Right lung (tissue), 5 donors: ENCODE data around the gene DTX1. TPM values are rescaled to one million over a fixed set of nuclear protein-coding genes. Genes with fewer than 3 reads are reported as not detected.
A peak's percentile ranks its signal among the peaks of the same experiment; 100 is the strongest.

Source experiments
- DNase-seq, 2 donors: peaks; one replicate each; pipeline ENCODE4 v3.0.0-alpha.2; 2013
- polyA plus RNA-seq, 5 donors: library from polyadenylated mRNA; unstranded; fragments of 120-200 nt; gene quantifications; one replicate each; pipeline versions ENCODE4 v1.2.1 to v1.2.3, GENCODE V29; 2013; ENCODE audit warnings: inconsistent platforms in 1 of 5, low replicate concordance in 1 of 5; ENCODE audit not compliant: insufficient read length in 5 of 5, insufficient read depth in 1 of 5

DTX1 gene
- polyA plus RNA-seq, 5 donors, result 2.7 to 6.4 (median 3.8) TPM

- no peak for DNase-seq
Observed at GRCh38 chr12:113093409-113094101, 37.0 kb downstream of the DTX1 start.

- no peak for DNase-seq
Observed at GRCh38 chr12:113094738-113095137, 38.2 kb downstream of the DTX1 start.

GRCh38 chr12:113095405-113095804, 38.9 kb downstream of the DTX1 start:
- DNase-seq, result no peak

GRCh38 chr12:113096675-113097461, 40.3 kb downstream of the DTX1 start:
- DNase-seq, result no peak

GRCh38 chr12:113097716-113098440, 41.3 kb downstream of the DTX1 start:
- DNase-seq, result no peak

- peak; percentile 65 to 68 for DNase-seq
Observed at GRCh38 chr12:113098441-113099028, 42.0 kb downstream of the DTX1 start.

GRCh38 chr12:113099364-113099763, 42.8 kb downstream of the DTX1 start:
- no peak for DNase-seq

- DNase-seq, result no peak
Observed at GRCh38 chr12:113099764-113100163, 43.2 kb downstream of the DTX1 start.

- DNase-seq, result no peak
Observed at GRCh38 chr12:113101751-113102150, 45.2 kb downstream of the DTX1 start.

GRCh38 chr12:113102811-113103210, 46.3 kb downstream of the DTX1 start:
- DNase-seq, result no peak

GRCh38 chr12:113103756-113104450, 47.4 kb downstream of the DTX1 start:
- DNase-seq, result no peak

GRCh38 chr12:113104953-113105510, 48.5 kb downstream of the DTX1 start:
- no peak for DNase-seq

- no peak for DNase-seq
Observed at GRCh38 chr12:113105606-113106271, 49.2 kb downstream of the DTX1 start.

GRCh38 chr12:113106361-113106760, 49.8 kb downstream of the DTX1 start:
- DNase-seq, result no peak

GRCh38 chr12:113108308-113108707, 51.8 kb downstream of the DTX1 start:
- DNase-seq, result no peak

- DNase-seq, result no peak
Observed at GRCh38 chr12:113109360-113109759, 52.8 kb downstream of the DTX1 start.

- no peak for DNase-seq
Observed at GRCh38 chr12:113109872-113110599, 53.5 kb downstream of the DTX1 start.

GRCh38 chr12:113111247-113111646, 54.7 kb downstream of the DTX1 start:
- no peak for DNase-seq

- no peak for DNase-seq
Observed at GRCh38 chr12:113112043-113112899, 55.7 kb downstream of the DTX1 start.
